A549 (cell line): ENCODE results near the gene TSTD2. TPM values are rescaled to one million over a fixed set of nuclear protein-coding genes. Genes with fewer than 3 reads are reported as not detected.
A peak's percentile ranks its signal among the peaks of the same experiment; 100 is the strongest.

Source experiments
- ATAC-seq, 2 experiments: fragments of 200-7000 bp in 1 of 2; fragments of >200 bp in 1 of 2; cut with Nextera tagmentation in 1 of 2; cut with Tn5 transposase in 1 of 2; 3 replicates each; pipeline versions ENCODE4 v1.8.0 to v1.9.1; 2018 to 2020; ENCODE audit warnings: mild to moderate bottlenecking in 1 of 2, moderate library complexity in 1 of 2
- CTCF ChIA-PET: fragments of 300-600 bp; sonication (Branson Sonifier 250); formaldehyde crosslinking; extraction: SDS; loops from one replicate; lab custom pipeline; 2021; ENCODE audit warnings: antibody characterized with exemption, inconsistent platforms; lab: Yijun Ruan, JAX
- POLR2A ChIA-PET: fragments of 350-600 bp; formaldehyde crosslinking; extraction: SDS; loops from one replicate; lab custom pipeline; 2021; ENCODE audit warnings: antibody characterized with exemption, inconsistent platforms; lab: Yijun Ruan, JAX
- DNase-seq, 2 experiments: peaks; one replicate each; pipeline versions ENCODE4 v3.0.0 to v3.0.0-alpha.2; 2011 to 2016; ENCODE audit warnings: low read depth in 1 of 2, low spot score in 1 of 2
- FAIRE-seq: peaks from 2 replicates; lab custom pipeline; 2011; peaks lifted over from hg19 to GRCh38; lab: Jason Lieb, UNC
- H3K27ac ChIP-seq, 2 experiments: fragments of >200 bp; sonication (Bioruptor Twin); formaldehyde crosslinking; 3 replicates each; pipeline ENCODE4 v1.5.1; 2016 to 2017
- H3K4me1 ChIP-seq: fragments of >200 bp; sonication (Bioruptor Twin); formaldehyde crosslinking; 3 replicates; pipeline ENCODE4 v1.6.1; 2016
- H3K4me2 ChIP-seq: fragments of >200 bp; sonication (Bioruptor Twin); formaldehyde crosslinking; 3 replicates; pipeline ENCODE4 v1.6.1; 2016
- H3K4me3 ChIP-seq: fragments of >200 bp; sonication (Bioruptor Twin); formaldehyde crosslinking; 3 replicates; pipeline ENCODE4 v1.5.1; 2016
- H3K9me3 ChIP-seq: fragments of >200 bp; sonication (Bioruptor Twin); formaldehyde crosslinking; 3 replicates; pipeline ENCODE4 v1.6.1; 2016
- ATOH8 ChIP-seq: fragments of 250-450 bp; sonication (Bioruptor Pico); IDR thresholded peaks from 2 replicates; pipeline ENCODE4 v1.5.0; 2020; ENCODE audit warnings: low read depth, mild to moderate bottlenecking, moderate library complexity
- CHD2 ChIP-seq: fragments of 150-350 bp; IDR thresholded peaks from 2 replicates; pipeline ENCODE4 v1.6.1; 2014; ENCODE audit warnings: low read length; ENCODE audit not compliant: partially characterized antibody
- EHMT2 ChIP-seq: fragments of 200-600 bp; sonication (generic); IDR thresholded peaks from 2 replicates; pipeline ENCODE4 v1.6.1; 2016; ENCODE audit warnings: antibody characterized with exemption, low read depth, mild to moderate bottlenecking, moderate library complexity
- EP300 ChIP-seq, 2 experiments: fragments of >200 bp; sonication (Bioruptor Twin); formaldehyde crosslinking; IDR thresholded peaks; 2 replicates in 1 of 2; 3 replicates in 1 of 2; pipeline ENCODE4 v1.6.1; 2016 to 2017
- GATA3 ChIP-seq: IDR thresholded peaks from 2 replicates; pipeline ENCODE4 v1.6.1; 2012; ENCODE audit warnings: borderline replicate concordance
- HOXA7 ChIP-seq: fragments of 250-450 bp; sonication (Bioruptor Pico); IDR thresholded peaks from 2 replicates; pipeline ENCODE4 v1.5.0; 2020; ENCODE audit warnings: mild to moderate bottlenecking, moderate library complexity
- JUN ChIP-seq, 2 experiments: fragments of >200 bp; sonication (Bioruptor Twin); formaldehyde crosslinking; IDR thresholded peaks; 2 replicates in 1 of 2; 3 replicates in 1 of 2; pipeline ENCODE4 v1.6.1; 2016 to 2017
- KDM1A ChIP-seq: fragments of 200-600 bp; sonication (generic); IDR thresholded peaks from 2 replicates; pipeline ENCODE4 v1.6.1; 2016; ENCODE audit warnings: low read depth, mild to moderate bottlenecking
- MAZ ChIP-seq: fragments of 150-350 bp; IDR thresholded peaks from 2 replicates; pipeline ENCODE4 v1.6.1; 2014; ENCODE audit warnings: antibody characterized with exemption, low read depth, low read length, borderline replicate concordance
- NFE2L2 ChIP-seq: fragments of 150-350 bp; conservative IDR thresholded peaks from 2 replicates; pipeline ENCODE4 v1.6.1; 2014; ENCODE audit warnings: low read length
- NR3C1 ChIP-seq: fragments of >200 bp; sonication (Bioruptor Twin); formaldehyde crosslinking; IDR thresholded peaks from 3 replicates; pipeline ENCODE4 v1.6.1; 2017
- PHF8 ChIP-seq: fragments of 200-600 bp; sonication (generic); IDR thresholded peaks from 2 replicates; pipeline ENCODE4 v1.6.1; 2016; ENCODE audit warnings: low read depth, mild to moderate bottlenecking, antibody characterized with exemption, moderate library complexity, borderline replicate concordance
- POLR2A ChIP-seq: IDR thresholded peaks from 2 replicates; pipeline ENCODE4 v1.6.1; 2012; ENCODE audit warnings: mild to moderate bottlenecking, low read length
- RFX5 ChIP-seq: fragments of 450-650 bp; IDR thresholded peaks from 2 replicates; pipeline ENCODE4 v1.7.1; 2014; ENCODE audit warnings: antibody characterized with exemption, mild to moderate bottlenecking, moderate library complexity
- SREBF2 ChIP-seq: fragments of 450-650 bp; IDR thresholded peaks from 2 replicates; pipeline ENCODE4 v1.6.1; 2014; ENCODE audit warnings: mild to moderate bottlenecking, moderate library complexity
- ZC3H11A ChIP-seq: fragments of 450-650 bp; IDR thresholded peaks from 2 replicates; pipeline ENCODE4 v1.6.1; 2014; ENCODE audit warnings: antibody characterized with exemption, mild to moderate bottlenecking
- WGBS: methylation state at CpG from one replicate; pipeline ENCODE4 v1.1.6; 2017; ENCODE audit errors: missing lambda C conversion rate; 5-methylcytosine and 5-hydroxymethylcytosine counted together
- polyA plus RNA-seq, 4 experiments: library from polyadenylated mRNA; depleted of rRNA in 3 of 4; stranded (reverse); fragments of >200 nt; fragmentation: RNase III in 1 of 4; extraction: RNeasy Plus Mini Kit Qiagen cat#74134 plus additional on column Dnase treatment in 1 of 4; gene quantifications; 2 replicates in 3 of 4; 3 replicates in 1 of 4; pipeline ENCODE4 v1.2.3, GENCODE V29; 2011 to 2017
- TF ChIP-seq, protein P1 (sequence below): fragments of >200 bp; sonication (Bioruptor Twin); formaldehyde crosslinking; IDR thresholded peaks from 3 replicates; pipeline ENCODE4 v1.6.1; 2016

The TSTD2 gene
- polyA plus RNA-seq, 2 of the 4 experiments (the other 2 are of a cell fraction), result 11.4 to 37.4 TPM

- Histone ChIP-seq H3K27ac (no peak overlapping the region), H3K9me3 (no peaks in the 10 kb centered on the region), H3K4me2 (no peak overlapping the region), H3K4me1 (peaks cover 11% of the 10 kb centered on the region), H3K4me3 (no peak overlapping the region)
- WGBS, result 81% methylated on average over 9 of the region's 9 CpGs
- ChIA-PET CTCF (interaction anchor here (2.4 to 3.9 kb wide), 2 partner anchors 31 to 48 kb away, joined by 9 to 21 read pairs; no protein-coding TSS in a partner anchor), POLR2A (no interaction called here)
- no peak for FAIRE-seq
- no peak for TF ChIP-seq RFX5
- TF ChIP-seq ZC3H11A, result no peak
- TF ChIP-seq NFE2L2, result no peak
- TF ChIP-seq EP300 (IDR thresholded peaks at IDR 0.05), result no peak
- TF ChIP-seq JUN (IDR thresholded peaks at IDR 0.05), result no peak
- TF ChIP-seq POLR2A, result no peak
- TF ChIP-seq NR3C1, result no peak
- TF ChIP-seq PHF8, result no peak
- no peak for ATAC-seq
- DNase-seq, result no peak
These were observed 65.8 kb downstream of the TSTD2 start for GRCh38 chr9:97567182-97567893.

GRCh38 chr9:97565262-97565661, 67.9 kb downstream of the TSTD2 start:
- Histone ChIP-seq H3K4me1 (peaks cover 11% of the 10 kb centered on the region), H3K4me2 (no peak overlapping the region), H3K9me3 (no peaks in the 10 kb centered on the region), H3K27ac (no peak overlapping the region), H3K4me3 (no peak overlapping the region)
- no peak for TF ChIP-seq ATOH8 (CRISPR knock-in tag)
- TF ChIP-seq MAZ, result no peak
- TF ChIP-seq, protein P1, sequence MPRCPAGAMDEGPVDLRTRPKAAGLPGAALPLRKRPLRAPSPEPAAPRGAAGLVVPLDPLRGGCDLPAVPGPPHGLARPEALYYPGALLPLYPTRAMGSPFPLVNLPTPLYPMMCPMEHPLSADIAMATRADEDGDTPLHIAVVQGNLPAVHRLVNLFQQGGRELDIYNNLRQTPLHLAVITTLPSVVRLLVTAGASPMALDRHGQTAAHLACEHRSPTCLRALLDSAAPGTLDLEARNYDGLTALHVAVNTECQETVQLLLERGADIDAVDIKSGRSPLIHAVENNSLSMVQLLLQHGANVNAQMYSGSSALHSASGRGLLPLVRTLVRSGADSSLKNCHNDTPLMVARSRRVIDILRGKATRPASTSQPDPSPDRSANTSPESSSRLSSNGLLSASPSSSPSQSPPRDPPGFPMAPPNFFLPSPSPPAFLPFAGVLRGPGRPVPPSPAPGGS, result no peak
- no peak for TF ChIP-seq HOXA7
- TF ChIP-seq EHMT2, result no peak
- no peak for TF ChIP-seq KDM1A
- ChIA-PET POLR2A (no interaction called here), CTCF (interaction anchor here (0.5 to 1.3 kb wide), 5 partner anchors 14 to 96 kb away, joined by 3 to 6 read pairs (median 5); no protein-coding TSS in a partner anchor)
- WGBS, result 78% methylated on average over 5 of the region's 5 CpGs
- ATAC-seq (no peak), DNase-seq (no peak), FAIRE-seq (no peak)

GRCh38 chr9:97564291-97565175, 68.6 kb downstream of the TSTD2 start:
- ChIA-PET CTCF (interaction anchor here (0.5 to 1.3 kb wide), 6 partner anchors 12 to 675 kb away, joined by 3 to 6 read pairs (median 4); no protein-coding TSS in a partner anchor), POLR2A (interaction anchor here (0.8 kb wide), 1 partner anchor 29 kb away, joined by 3 read pairs; no protein-coding TSS in a partner anchor)
- ATAC-seq, result peak; percentile 77 to 80
- no peak for TF ChIP-seq CHD2
- TF ChIP-seq SREBF2, result no peak
- TF ChIP-seq GATA3, result peak; percentile 57; the same call in 1 of the 2 replicates
- Histone ChIP-seq H3K4me3 (no peak overlapping the region), H3K4me1 (peaks cover 11% of the 10 kb centered on the region), H3K27ac (peak overlapping the region in 1 of 2 experiments; percentile 58; a peak in 3 of 6 replicates), H3K4me2 (peak overlapping the region; percentile 61), H3K9me3 (no peaks in the 10 kb centered on the region)
- FAIRE-seq, result no peak
- DNase-seq, result peak; percentile 19 to 21
- 36% methylated on average over 11 of the region's 14 CpGs for WGBS
